ENCODE results near the gene CMAS.

DNA sequence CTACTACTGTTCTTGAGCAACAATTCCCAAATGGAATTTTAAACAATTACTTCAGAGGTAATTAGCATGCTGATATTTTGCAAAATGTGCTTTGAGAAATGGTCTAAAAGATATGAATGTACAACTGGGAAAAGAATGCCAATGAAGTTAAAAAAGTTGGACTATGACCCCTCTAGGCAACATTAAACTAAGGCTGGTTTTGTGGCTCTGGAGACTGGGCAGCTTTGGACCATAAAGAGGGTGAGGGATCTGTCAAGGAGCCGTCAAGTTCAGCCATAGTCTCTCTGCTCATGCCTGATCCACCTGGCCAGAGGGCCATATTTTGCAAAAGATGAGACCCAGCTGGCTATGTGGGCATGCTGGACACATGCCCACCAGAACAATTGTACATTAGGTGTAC lies 38.8 kb downstream of the CMAS start:
- TF ChIP-seq CTCF (IDR thresholded peaks at IDR 0.05): no peak
- no peak for TF ChIP-seq POLR2AphosphoS5 (IDR thresholded peaks at IDR 0.05; ENCODE audit: low read depth, low read length)

Data from Panc1 (cell line).